ENCODE results near the gene KRTAP10-4.
A peak's percentile ranks its signal among the peaks of the same experiment; 100 is the strongest.

Gene KRTAP10-4

DNA sequence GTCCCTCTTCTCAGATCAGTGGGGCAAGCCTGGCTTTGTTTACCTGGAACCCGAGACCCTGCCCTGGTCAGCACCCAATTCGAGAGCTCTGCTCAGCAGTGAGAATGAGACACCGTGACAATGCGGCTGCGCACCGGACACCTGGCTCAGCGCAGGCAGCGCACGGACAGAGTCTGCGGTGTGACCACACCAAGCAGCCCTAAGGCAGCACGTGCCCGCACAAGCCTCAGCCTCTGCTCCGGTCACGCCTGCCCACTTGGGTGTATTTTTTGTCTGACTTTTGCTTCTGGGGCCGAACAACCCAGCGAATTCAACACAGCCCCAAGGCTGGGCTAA, 43.0 kb downstream of the KRTAP10-4 start:
- no peak for DNase-seq (ENCODE audit: low read depth in 3 of 3)

GRCh38 chr21:44617071-44617501, 43.6 kb downstream of the KRTAP10-4 start:
- DNase-seq (ENCODE audit: low read depth in 3 of 3) = no peak

DNA sequence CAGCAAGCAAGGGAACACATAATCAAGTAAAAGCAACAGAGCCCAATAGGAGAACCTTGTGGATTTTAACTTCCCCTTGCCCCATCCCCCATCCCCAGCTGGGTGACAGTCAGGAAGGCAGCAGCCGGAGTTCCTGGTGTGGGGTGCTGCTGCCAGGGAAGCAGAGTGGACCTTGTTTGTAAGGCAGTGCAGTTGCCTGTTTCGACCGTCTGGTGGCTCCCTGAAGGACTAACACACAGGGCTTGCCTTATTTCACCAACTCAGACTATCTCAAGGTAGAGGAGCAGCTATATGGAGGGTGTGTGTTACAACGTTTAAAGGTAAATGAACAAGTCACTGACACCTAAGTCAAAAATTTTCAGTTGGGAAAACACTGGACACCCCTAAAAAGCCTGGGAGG, 45.0 kb downstream of the KRTAP10-4 start:
- no peak for DNase-seq (ENCODE audit: low read depth in 3 of 3)

- DNase-seq (ENCODE audit: low read depth in 3 of 3) = peak; percentile 21 to 34 (median 21)
Measured at GRCh38 chr21:44618909-44619308, 45.4 kb downstream of the KRTAP10-4 start.

DNA sequence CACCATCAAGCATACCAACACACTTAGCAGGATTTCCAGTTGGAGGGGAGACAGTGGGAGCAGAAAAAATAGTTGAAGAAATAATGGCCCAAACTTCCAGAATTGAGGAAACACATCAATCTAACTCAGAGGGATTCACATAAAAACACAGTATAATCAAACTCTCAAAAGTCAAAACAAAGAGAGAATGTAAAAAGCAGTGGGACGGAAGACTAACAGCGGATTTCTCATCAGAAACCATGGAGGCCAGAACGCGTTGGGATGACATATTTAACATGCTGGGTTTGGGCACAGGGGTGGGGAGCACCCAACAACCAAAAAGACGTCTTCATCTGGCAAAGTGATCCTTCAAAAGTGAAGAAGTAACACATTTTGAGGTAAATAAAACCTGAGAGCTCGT, 46.4 kb downstream of the KRTAP10-4 start:
- DNase-seq (ENCODE audit: low read depth in 3 of 3) = no peak

- DNase-seq (ENCODE audit: low read depth in 3 of 3) = no peak
Measured at GRCh38 chr21:44623575-44623974, 50.0 kb downstream of the KRTAP10-4 start.

Data from stimulated activated CD4-positive, alpha-beta T cell treated with anti-CD3 and anti-CD28 coated beads, TNF-alpha, amount 100 ng/mL, for 24 hours (primary cell).